ENCODE measurements around the gene BUD31. TPM values are rescaled to one million over a fixed set of nuclear protein-coding genes. Genes with fewer than 3 reads are reported as not detected.
"Not testable (repeated sequence)": the region's sequence is repeated elsewhere in the genome, so short reads cannot be mapped to it uniquely, and the experiment has no call there.

BUD31 gene
- total RNA-seq, 6 experiments from 2014 or later: 134 to 147 (median 146) TPM

DNA sequence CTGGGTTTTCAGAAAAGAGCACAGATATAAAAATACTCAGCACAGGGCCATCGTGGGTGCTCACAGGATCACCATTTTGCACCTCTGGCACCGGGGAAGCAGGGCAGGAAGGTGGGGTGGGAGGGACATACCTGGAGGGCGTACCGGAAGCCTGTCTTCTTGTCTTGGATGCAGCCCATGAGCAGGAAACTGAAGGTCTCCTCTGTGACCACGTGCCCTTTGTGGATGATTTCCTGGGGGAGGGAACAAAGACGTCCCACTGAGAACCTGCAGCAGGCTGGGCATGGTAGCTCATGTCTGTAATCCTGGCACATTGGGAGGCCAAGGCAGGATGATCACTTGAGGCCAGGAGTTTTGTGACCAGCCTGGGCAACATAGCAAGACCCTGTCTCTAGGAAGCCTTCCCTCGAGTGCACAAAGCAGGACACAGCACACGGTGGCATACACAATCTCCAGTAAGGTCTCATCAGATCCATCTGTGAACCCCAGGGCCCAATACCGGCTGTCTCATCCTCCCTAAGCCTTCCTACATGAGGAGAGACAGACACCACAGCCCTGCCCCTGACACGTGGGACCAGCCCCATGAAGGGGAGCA is 20.3 kb downstream of the BUD31 start:
- TF ChIP-seq, protein P1, sequence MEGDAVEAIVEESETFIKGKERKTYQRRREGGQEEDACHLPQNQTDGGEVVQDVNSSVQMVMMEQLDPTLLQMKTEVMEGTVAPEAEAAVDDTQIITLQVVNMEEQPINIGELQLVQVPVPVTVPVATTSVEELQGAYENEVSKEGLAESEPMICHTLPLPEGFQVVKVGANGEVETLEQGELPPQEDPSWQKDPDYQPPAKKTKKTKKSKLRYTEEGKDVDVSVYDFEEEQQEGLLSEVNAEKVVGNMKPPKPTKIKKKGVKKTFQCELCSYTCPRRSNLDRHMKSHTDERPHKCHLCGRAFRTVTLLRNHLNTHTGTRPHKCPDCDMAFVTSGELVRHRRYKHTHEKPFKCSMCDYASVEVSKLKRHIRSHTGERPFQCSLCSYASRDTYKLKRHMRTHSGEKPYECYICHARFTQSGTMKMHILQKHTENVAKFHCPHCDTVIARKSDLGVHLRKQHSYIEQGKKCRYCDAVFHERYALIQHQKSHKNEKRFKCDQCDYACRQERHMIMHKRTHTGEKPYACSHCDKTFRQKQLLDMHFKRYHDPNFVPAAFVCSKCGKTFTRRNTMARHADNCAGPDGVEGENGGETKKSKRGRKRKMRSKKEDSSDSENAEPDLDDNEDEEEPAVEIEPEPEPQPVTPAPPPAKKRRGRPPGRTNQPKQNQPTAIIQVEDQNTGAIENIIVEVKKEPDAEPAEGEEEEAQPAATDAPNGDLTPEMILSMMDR (IDR thresholded peaks at IDR 0.05): no peak
- no peak overlapping the region for H3K27ac Mint-ChIP-seq
- peaks cover 12% of the 10 kb centered on the region for H3K36me3 Mint-ChIP-seq (ENCODE audit: low read depth)
- DNase-seq: no peak
- H3K9me3 Mint-ChIP-seq: no peaks in the 10 kb centered on the region
- H3K4me3 Mint-ChIP-seq: no peak overlapping the region
- H3K27me3 Mint-ChIP-seq (ENCODE audit: insufficient read depth): no peaks in the 10 kb centered on the region
- H3K4me1 Mint-ChIP-seq (ENCODE audit: low read depth): no peaks in the 10 kb centered on the region

DNA sequence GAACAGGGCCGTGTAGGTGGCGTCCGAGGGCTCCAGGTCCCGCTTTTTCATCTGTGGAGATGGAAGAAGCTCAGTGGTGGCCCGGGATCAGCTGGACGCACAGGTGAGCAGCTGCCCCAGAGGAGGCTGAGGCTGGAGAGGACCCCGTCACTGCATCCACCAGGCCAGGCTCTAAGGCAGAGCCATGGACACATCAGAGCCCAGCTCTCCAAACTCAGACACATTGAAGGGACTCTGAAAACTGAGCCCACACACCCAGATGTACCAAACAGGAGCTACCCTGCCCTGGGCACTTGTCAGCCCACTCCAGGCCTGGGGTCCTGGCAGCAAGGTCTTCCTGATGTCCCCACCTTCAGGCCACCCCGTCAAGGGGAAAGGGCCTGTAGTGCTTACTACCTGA is 21.0 kb downstream of the BUD31 start:
- Mint-ChIP-seq H3K4me3 (no peak overlapping the region), H3K9me3 (no peaks in the 10 kb centered on the region), H3K27ac (no peak overlapping the region), H3K4me1 (ENCODE audit: low read depth) (no peaks in the 10 kb centered on the region), H3K36me3 (ENCODE audit: low read depth) (peaks cover 8% of the 10 kb centered on the region), H3K27me3 (ENCODE audit: insufficient read depth) (no peaks in the 10 kb centered on the region)
- DNase-seq: no peak
- TF ChIP-seq, protein P1 (IDR thresholded peaks at IDR 0.05): no peak

DNA sequence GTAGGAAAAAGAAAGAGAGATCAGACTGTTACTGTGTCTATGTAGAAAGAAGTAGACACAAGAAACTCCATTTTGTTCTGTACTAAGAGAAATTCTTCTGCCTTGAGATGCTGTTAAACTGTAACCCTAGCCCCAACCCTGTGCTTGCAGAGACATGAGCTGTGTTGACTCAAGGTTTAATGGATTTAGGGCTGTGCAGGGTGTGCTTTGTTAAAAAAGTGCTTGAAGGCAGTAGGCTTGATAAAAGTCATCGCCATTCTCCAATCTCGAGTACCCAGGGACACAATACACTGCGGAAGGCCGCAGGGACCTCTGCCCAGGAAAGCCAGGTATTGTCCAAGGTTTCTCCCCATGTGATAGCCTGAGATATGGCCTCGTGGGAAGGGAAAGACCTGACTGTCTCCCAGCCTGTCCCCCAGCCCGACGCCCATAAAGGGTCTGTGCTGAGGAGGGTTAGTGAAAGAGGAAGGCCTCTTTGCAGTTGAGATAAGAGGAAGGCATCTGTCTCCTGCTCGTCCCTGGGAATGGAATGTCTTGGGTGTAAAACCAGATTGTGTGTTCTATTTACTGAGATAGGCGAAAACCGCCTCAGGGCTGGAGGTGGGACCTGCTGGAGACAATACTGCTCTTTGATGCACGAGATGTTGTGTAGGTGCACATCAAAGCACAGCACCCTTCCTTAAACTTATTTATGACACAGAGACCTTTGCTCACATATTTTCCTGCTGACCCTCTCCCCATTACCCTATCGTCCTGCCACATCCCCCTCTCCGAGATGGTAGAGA is 23.2 kb downstream of the BUD31 start:
- not testable (repeated sequence) for H3K27ac Mint-ChIP-seq; DNase-seq; H3K9me3 Mint-ChIP-seq; H3K4me1 Mint-ChIP-seq (ENCODE audit: low read depth); H3K4me3 Mint-ChIP-seq; H3K27me3 Mint-ChIP-seq (ENCODE audit: insufficient read depth); H3K36me3 Mint-ChIP-seq (ENCODE audit: low read depth)

DNA sequence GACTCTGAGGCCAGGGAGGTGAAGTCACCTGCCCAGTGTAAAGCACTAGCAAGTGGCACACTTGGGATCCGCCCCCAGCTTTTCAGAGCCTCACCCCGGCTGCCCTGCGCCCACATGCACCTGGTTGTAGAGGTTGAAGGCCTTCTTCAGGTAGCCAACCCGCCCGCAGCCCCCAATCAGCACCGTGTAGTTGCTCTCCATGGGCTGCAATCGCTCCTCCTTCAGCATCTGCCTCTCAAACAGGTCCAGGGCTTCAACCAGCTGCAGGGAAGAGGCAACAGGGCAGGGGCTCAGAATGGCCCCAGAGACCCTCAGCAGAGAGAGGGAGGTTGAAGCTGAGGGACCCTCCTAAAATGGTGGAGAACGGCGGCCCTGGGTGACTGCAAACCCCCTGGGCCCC is 24.4 kb downstream of the BUD31 start:
- TF ChIP-seq, protein P1 (IDR thresholded peaks at IDR 0.05): no peak
- H3K36me3 Mint-ChIP-seq (ENCODE audit: low read depth): peaks cover 6% of the 10 kb centered on the region; the same call in 1 of the 2 replicates
- H3K27me3 Mint-ChIP-seq (ENCODE audit: insufficient read depth): no peaks in the 10 kb centered on the region
- H3K4me3 Mint-ChIP-seq: no peak overlapping the region
- no peaks in the 10 kb centered on the region for H3K9me3 Mint-ChIP-seq
- no peaks in the 10 kb centered on the region for H3K4me1 Mint-ChIP-seq (ENCODE audit: low read depth)
- no peak for DNase-seq
- H3K27ac Mint-ChIP-seq: no peak overlapping the region

DNA sequence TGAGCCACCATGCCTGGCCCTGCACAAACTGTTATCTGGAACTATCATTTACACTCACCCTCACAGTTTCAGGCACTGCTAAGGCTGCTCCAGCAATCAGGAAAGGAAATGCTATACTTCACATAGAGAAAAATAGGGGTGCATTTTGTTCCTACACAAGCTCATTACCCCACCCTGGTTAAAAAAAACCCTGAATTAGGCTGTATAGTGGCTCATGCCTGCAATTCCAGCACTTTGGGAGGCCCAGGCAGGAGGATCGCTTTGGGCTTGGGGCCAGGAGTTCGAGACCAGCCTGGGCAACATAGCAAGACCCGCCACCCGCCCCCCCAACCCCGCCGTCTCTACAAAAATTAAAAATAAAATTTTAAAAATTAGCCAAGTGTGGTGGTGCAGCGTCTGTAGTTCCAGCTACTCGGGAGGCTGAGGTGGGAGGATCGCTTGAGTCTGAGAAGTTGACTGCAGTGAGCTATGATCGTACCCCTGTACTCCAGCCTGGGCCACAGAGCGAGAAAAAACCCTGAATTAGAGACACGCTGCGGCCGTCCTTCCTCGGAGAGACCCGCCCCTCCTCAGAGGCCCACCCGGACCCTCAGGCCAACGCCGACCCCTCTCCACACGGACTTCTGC is 29.3 kb downstream of the BUD31 start:
- peak overlapping the region; percentile 93 for H3K27ac Mint-ChIP-seq
- H3K36me3 Mint-ChIP-seq (ENCODE audit: low read depth): peaks cover 11% of the 10 kb centered on the region
- DNase-seq: no peak
- H3K4me1 Mint-ChIP-seq (ENCODE audit: low read depth): peaks cover 18% of the 10 kb centered on the region
- TF ChIP-seq, protein P1 (IDR thresholded peaks at IDR 0.05): no peak
- no peaks in the 10 kb centered on the region for H3K9me3 Mint-ChIP-seq
- peaks cover 2% of the 10 kb centered on the region; the same call in 1 of the 2 replicates for H3K27me3 Mint-ChIP-seq (ENCODE audit: insufficient read depth)
- peak overlapping the region; percentile 95 for H3K4me3 Mint-ChIP-seq
